Measurements from ENCODE around the gene KIF20B. TPM values are rescaled to one million over a fixed set of nuclear protein-coding genes. Genes with fewer than 3 reads are reported as not detected.

KIF20B gene
- total and polyA plus RNA-seq, 2 of the 13 experiments (the other 11 are each of a cell fraction or from before 2014, with no cell fraction given) = 3.5 to 38.6 TPM

GRCh38 chr10:89701242-89702120 is at the start of gene KIF20B (continued):
- TF ChIP-seq ZNF503 (CRISPR knock-in tag; IDR thresholded peaks at IDR 0.05) = no peak
- no peak for TF ChIP-seq NR2F1 (CRISPR knock-in tag; IDR thresholded peaks at IDR 0.05)
- no peak for TF ChIP-seq ZMYM2 (CRISPR knock-in tag; IDR thresholded peaks at IDR 0.05)
- peak; percentile 75 for TF ChIP-seq ZMAT3 (CRISPR knock-in tag; conservative IDR thresholded peaks at IDR 0.05)
- TF ChIP-seq ZNF746 (CRISPR knock-in tag; IDR thresholded peaks at IDR 0.05) = no peak
- TF ChIP-seq MNT (IDR thresholded peaks at IDR 0.05) = peak; percentile 61
- peak; percentile 98 for TF ChIP-seq SIN3B (IDR thresholded peaks at IDR 0.05; ENCODE audit: low read length)
- no peak for TF ChIP-seq HNRNPUL1 (IDR thresholded peaks at IDR 0.05; ENCODE audit: low read depth, low read length)
- TF ChIP-seq ZNF501 (CRISPR knock-in tag; IDR thresholded peaks at IDR 0.05) = peak; percentile 79
- TF ChIP-seq SRSF4 (IDR thresholded peaks at IDR 0.05; ENCODE audit: low read depth, low read length, poor library complexity, severe bottlenecking) = no peak
- peak; percentile 97 for TF ChIP-seq BATF2 (CRISPR knock-in tag; IDR thresholded peaks at IDR 0.05)
- peak; percentile 31; the same call in 1 of the 2 replicates for TF ChIP-seq NR2C2 (CRISPR knock-in tag; IDR thresholded peaks at IDR 0.05; ENCODE audit: borderline replicate concordance)
- TF ChIP-seq ZSCAN12 (CRISPR knock-in tag; IDR thresholded peaks at IDR 0.05) = no peak
- 0 out of 2 replicates have a peak, but pooled peaks have one; percentile 11 for TF ChIP-seq ZBTB33 (CRISPR knock-in tag; IDR thresholded peaks at IDR 0.05)
- peak; percentile 65; the same call in 1 of the 2 replicates for TF ChIP-seq ZNF619 (CRISPR knock-in tag; IDR thresholded peaks at IDR 0.05)
- TF ChIP-seq AKAP8 (CRISPR knock-in tag; IDR thresholded peaks at IDR 0.05) = no peak
- TF ChIP-seq ZNF232 (CRISPR knock-in tag; IDR thresholded peaks at IDR 0.05; ENCODE audit: borderline replicate concordance) = peak; percentile 88; the same call in 1 of the 2 replicates
- TF ChIP-seq RBM39 (IDR thresholded peaks at IDR 0.05; ENCODE audit: low read depth, low read length, poor library complexity, severe bottlenecking) = peak; percentile 44
- peak; percentile 44; the same call in 1 of the 2 replicates for TF ChIP-seq MAZ (IDR thresholded peaks at IDR 0.05; ENCODE audit: borderline replicate concordance, low read depth, low read length)
- TF ChIP-seq MAZ (CRISPR knock-in tag; IDR thresholded peaks at IDR 0.05; ENCODE audit: low read depth) = no peak
- no peak for TF ChIP-seq CENPT (CRISPR knock-in tag; IDR thresholded peaks at IDR 0.05; ENCODE audit: low read depth)
- peak; percentile 59; the same call in 1 of the 2 replicates for TF ChIP-seq ZNF431 (CRISPR knock-in tag; IDR thresholded peaks at IDR 0.05; ENCODE audit: borderline replicate concordance, low read depth)
- peak; percentile 70; the same call in 1 of the 2 replicates for TF ChIP-seq XBP1 (CRISPR knock-in tag; IDR thresholded peaks at IDR 0.05)
